Mammary epithelial cell (primary cell): ENCODE measurements around the gene INHBB.

ENCODE experiments used
- EZH2 ChIP-seq: IDR thresholded peaks from 2 replicates; pipeline ENCODE4 v1.6.1; 2012; ENCODE audit warnings: low read length, inconsistent platforms, borderline replicate concordance
- TF ChIP-seq, protein P1 (sequence below), 2 donors: IDR thresholded peaks in 1 of 2; conservative IDR thresholded peaks in 1 of 2; 2 replicates each; pipeline ENCODE4 v1.5.1; 2011 to 2012; ENCODE audit warnings: inconsistent platforms in 2 of 2, low read length in 2 of 2, mild to moderate bottlenecking in 2 of 2, control low read depth in 1 of 2, low read depth in 1 of 2; ENCODE audit not compliant: insufficient read depth in 1 of 2; ENCODE audit errors: extremely low read depth in 1 of 2

DNA sequence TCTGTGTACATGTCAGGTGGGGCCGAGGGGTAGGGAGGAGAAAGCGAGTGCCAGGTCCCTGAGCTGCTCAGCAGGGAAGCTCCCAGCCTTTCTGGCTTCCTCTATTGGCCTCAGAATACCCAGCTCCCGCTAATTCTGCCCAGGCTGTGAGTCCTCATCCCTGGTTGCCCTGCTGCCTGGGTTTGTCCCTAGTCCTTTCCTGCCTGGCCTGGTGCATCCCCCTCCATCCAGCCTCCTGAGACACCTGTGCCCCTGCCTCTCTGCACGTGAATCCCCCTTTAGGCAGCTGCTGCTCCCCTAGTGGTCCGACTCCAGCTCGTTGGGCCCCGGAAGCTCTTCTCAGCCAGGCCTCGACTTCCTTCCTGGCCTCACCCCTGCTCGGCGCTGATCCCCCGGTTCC is 54.6 kb downstream of the INHBB start:
- TF ChIP-seq, protein P1, sequence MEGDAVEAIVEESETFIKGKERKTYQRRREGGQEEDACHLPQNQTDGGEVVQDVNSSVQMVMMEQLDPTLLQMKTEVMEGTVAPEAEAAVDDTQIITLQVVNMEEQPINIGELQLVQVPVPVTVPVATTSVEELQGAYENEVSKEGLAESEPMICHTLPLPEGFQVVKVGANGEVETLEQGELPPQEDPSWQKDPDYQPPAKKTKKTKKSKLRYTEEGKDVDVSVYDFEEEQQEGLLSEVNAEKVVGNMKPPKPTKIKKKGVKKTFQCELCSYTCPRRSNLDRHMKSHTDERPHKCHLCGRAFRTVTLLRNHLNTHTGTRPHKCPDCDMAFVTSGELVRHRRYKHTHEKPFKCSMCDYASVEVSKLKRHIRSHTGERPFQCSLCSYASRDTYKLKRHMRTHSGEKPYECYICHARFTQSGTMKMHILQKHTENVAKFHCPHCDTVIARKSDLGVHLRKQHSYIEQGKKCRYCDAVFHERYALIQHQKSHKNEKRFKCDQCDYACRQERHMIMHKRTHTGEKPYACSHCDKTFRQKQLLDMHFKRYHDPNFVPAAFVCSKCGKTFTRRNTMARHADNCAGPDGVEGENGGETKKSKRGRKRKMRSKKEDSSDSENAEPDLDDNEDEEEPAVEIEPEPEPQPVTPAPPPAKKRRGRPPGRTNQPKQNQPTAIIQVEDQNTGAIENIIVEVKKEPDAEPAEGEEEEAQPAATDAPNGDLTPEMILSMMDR (conservative IDR thresholded peaks at IDR 0.05 in 1 of 2, IDR thresholded peaks at IDR 0.05 in 1 of 2; ENCODE audit: extremely low read depth in 1 of 2, insufficient read depth in 1 of 2, low read depth in 1 of 2, low read length in 2 of 2), result no peak
- TF ChIP-seq EZH2, result no peak
